H1 (cell line): ENCODE measurements around the gene GALNT6. TPM values are rescaled to one million over a fixed set of nuclear protein-coding genes. Genes with fewer than 3 reads are reported as not detected.

Experiments used
- CTCF ChIA-PET: fragments of 300-600 bp; sonication (Branson Sonifier 250); formaldehyde crosslinking; loops from one replicate; lab custom pipeline; 2021; ENCODE audit not compliant: partially characterized antibody; lab: Charles Lee
- POLR2A ChIA-PET: fragments of 300-600 bp; sonication (Branson Sonifier 250); formaldehyde crosslinking; loops from one replicate; lab custom pipeline; 2021; ENCODE audit warnings: inconsistent platforms; ENCODE audit not compliant: partially characterized antibody; lab: Charles Lee
- DNase-seq, 2 experiments: peaks; one replicate each; pipeline versions ENCODE4 v3.0.0 to v3.0.0-alpha.2; 2010 to 2022; ENCODE audit warnings: low spot score in 2 of 2, low read depth in 1 of 2, mixed read lengths in 1 of 2
- FAIRE-seq: peaks from 2 replicates; lab custom pipeline; 2011; peaks lifted over from hg19 to GRCh38; lab: Jason Lieb, UNC
- H2AFZ ChIP-seq: 2 replicates; pipeline ENCODE4 v1.8.1; 2012; ENCODE audit warnings: low read length, inconsistent platforms
- H2AK5ac ChIP-seq: 2 replicates; pipeline ENCODE4 v1.6.1; 2013; ENCODE audit warnings: low read depth, low read length
- H2BK120ac ChIP-seq: replicated peaks from 2 replicates; pipeline ENCODE3; 2013; ENCODE audit warnings: low read depth, low read length, inconsistent platforms
- H2BK12ac ChIP-seq: 2 replicates; pipeline ENCODE4 v1.6.1; 2013; ENCODE audit warnings: low read depth, low read length
- H2BK15ac ChIP-seq: 2 replicates; pipeline ENCODE4 v1.6.1; 2013; ENCODE audit warnings: low read length
- H2BK20ac ChIP-seq: 2 replicates; pipeline ENCODE4 v1.6.1; 2013; ENCODE audit warnings: low read length
- H2BK5ac ChIP-seq: 2 replicates; pipeline ENCODE4 v1.6.1; 2013; ENCODE audit warnings: low read depth, low read length
- H3K14ac ChIP-seq: 2 replicates; pipeline ENCODE4 v1.6.1; 2013; ENCODE audit warnings: inconsistent platforms; ENCODE audit not compliant: insufficient read length
- H3K18ac ChIP-seq: 2 replicates; pipeline ENCODE4 v1.6.1; 2013; ENCODE audit warnings: low read length; ENCODE audit errors: extremely low read depth
- H3K23ac ChIP-seq: 2 replicates; pipeline ENCODE4 v1.6.1; 2013; ENCODE audit warnings: inconsistent platforms; ENCODE audit not compliant: insufficient read length
- H3K23me2 ChIP-seq: 2 replicates; pipeline ENCODE4 v1.6.1; 2013; ENCODE audit warnings: low read depth, low read length
- H3K27ac ChIP-seq: 2 replicates; pipeline ENCODE4 v1.6.1; 2011; ENCODE audit warnings: low read depth, low read length, inconsistent platforms
- H3K27me3 ChIP-seq, 4 experiments: replicated peaks in 1 of 4; 1 replicate in 1 of 4; 2 replicates in 3 of 4; pipeline versions ENCODE4 v1.6.1 to v1.8.1; 2011 to 2013; ENCODE audit warnings: low read length in 3 of 4, mild to moderate bottlenecking in 3 of 4, inconsistent platforms in 2 of 4, mixed read lengths in 2 of 4, moderate library complexity in 1 of 4; ENCODE audit not compliant: control insufficient read depth in 3 of 4, insufficient read depth in 3 of 4; ENCODE audit errors: extremely low read depth in 1 of 4
- H3K36me3 ChIP-seq, 4 experiments: 2 replicates each; pipeline versions ENCODE4 v1.6.1 to v1.8.1; 2011 to 2013; ENCODE audit warnings: mild to moderate bottlenecking in 4 of 4, low read length in 3 of 4, moderate library complexity in 2 of 4, control low read depth in 1 of 4, inconsistent platforms in 1 of 4; ENCODE audit not compliant: insufficient read depth in 4 of 4, control insufficient read depth in 2 of 4
- H3K4ac ChIP-seq: replicated peaks from 2 replicates; pipeline ENCODE3; 2013; ENCODE audit warnings: low read length, low read depth, mixed read lengths, inconsistent platforms; ENCODE audit not compliant: insufficient read length
- H3K4me1 ChIP-seq, 4 experiments: replicated peaks in 1 of 4; 1 replicate in 1 of 4; 2 replicates in 3 of 4; pipeline versions ENCODE4 v1.6.1 to v1.8.1; 2011 to 2013; ENCODE audit warnings: low read length in 3 of 4, inconsistent platforms in 2 of 4, mixed read lengths in 1 of 4; ENCODE audit not compliant: insufficient read depth in 4 of 4, control insufficient read depth in 3 of 4
- H3K4me2 ChIP-seq, 2 experiments: 2 replicates each; pipeline versions ENCODE4 v1.6.1 to v1.8.1; 2011 to 2013; ENCODE audit warnings: low read depth in 2 of 2, low read length in 2 of 2, control low read depth in 1 of 2, inconsistent platforms in 1 of 2, mild to moderate bottlenecking in 1 of 2; ENCODE audit not compliant: insufficient read depth in 1 of 2
- H3K4me3 ChIP-seq, 4 experiments: fragments of 200-600, 300-600 bp in 1 of 4; sonication (generic), shearing (Covaris generic), sonication (Bioruptor Twin) in 1 of 4; 2 replicates each; pipeline versions ENCODE4 v1.5.1 to v1.8.1; 2011 to 2016; ENCODE audit warnings: low read length in 4 of 4, low read depth in 3 of 4, control low read depth in 2 of 4, inconsistent platforms in 2 of 4, mild to moderate bottlenecking in 2 of 4, mixed read lengths in 1 of 4, moderate library complexity in 1 of 4; ENCODE audit not compliant: insufficient read depth in 2 of 4; ENCODE audit errors: extremely low read depth in 1 of 4
- H3K56ac ChIP-seq: replicated peaks from 2 replicates; pipeline ENCODE3; 2013; ENCODE audit warnings: low read depth, mild to moderate bottlenecking, mixed read lengths, low read length, inconsistent platforms; ENCODE audit not compliant: insufficient read length
- H3K79me1 ChIP-seq: 2 replicates; pipeline ENCODE4 v1.6.1; 2013; ENCODE audit warnings: low read depth, low read length, control low read depth
- H3K79me2 ChIP-seq, 2 experiments: 2 replicates each; pipeline versions ENCODE4 v1.6.1 to v1.8.1; 2012 to 2013; ENCODE audit warnings: low read length in 2 of 2, mild to moderate bottlenecking in 2 of 2, inconsistent platforms in 1 of 2; ENCODE audit not compliant: insufficient read depth in 2 of 2, control insufficient read depth in 1 of 2
- H3K9ac ChIP-seq, 4 experiments: replicated peaks in 1 of 4; 1 replicate in 1 of 4; 2 replicates in 3 of 4; pipeline versions ENCODE4 v1.6.1 to v1.8.1; 2011 to 2013; ENCODE audit warnings: low read depth in 3 of 4, low read length in 3 of 4, control low read depth in 2 of 4, mild to moderate bottlenecking in 2 of 4, moderate library complexity in 2 of 4, inconsistent platforms in 1 of 4; ENCODE audit errors: extremely low read depth in 1 of 4
- H3K9me3 ChIP-seq, 2 experiments: 2 replicates each; pipeline versions ENCODE4 v1.6.1 to v1.8.1; 2012 to 2013; ENCODE audit warnings: mild to moderate bottlenecking in 2 of 2, moderate library complexity in 2 of 2, control low read depth in 1 of 2, inconsistent platforms in 1 of 2, low read depth in 1 of 2, low read length in 1 of 2, mixed read lengths in 1 of 2; ENCODE audit not compliant: insufficient read depth in 2 of 2
- H4K20me1 ChIP-seq, 2 experiments: replicated peaks in 1 of 2; 2 replicates each; pipeline versions ENCODE3 to v1.8.1; 2011 to 2013; ENCODE audit warnings: inconsistent platforms in 2 of 2, low read length in 2 of 2, mild to moderate bottlenecking in 1 of 2; ENCODE audit not compliant: insufficient read depth in 2 of 2, control insufficient read depth in 1 of 2
- H4K5ac ChIP-seq: 2 replicates; pipeline ENCODE4 v1.6.1; 2013; ENCODE audit warnings: low read length, low read depth, mixed read lengths, inconsistent platforms; ENCODE audit not compliant: insufficient read length
- H4K8ac ChIP-seq: 2 replicates; pipeline ENCODE4 v1.8.0; 2013; ENCODE audit warnings: mild to moderate bottlenecking, moderate library complexity, low read length, inconsistent platforms; ENCODE audit not compliant: insufficient read depth; ENCODE audit errors: extremely low read depth
- H4K91ac ChIP-seq: replicated peaks from 2 replicates; pipeline ENCODE3; 2013; ENCODE audit warnings: low read length, mixed read lengths, inconsistent platforms; ENCODE audit not compliant: insufficient read length
- BRCA1 ChIP-seq: IDR thresholded peaks from 2 replicates; pipeline ENCODE4 v1.6.1; 2012; ENCODE audit warnings: low read depth, low read length, improper control_type of control experiment
- EGR1 ChIP-seq: IDR thresholded peaks from 2 replicates; pipeline ENCODE4 v1.6.1; 2011; ENCODE audit warnings: low read depth, low read length, borderline replicate concordance
- GTF2F1 ChIP-seq: IDR thresholded peaks from 2 replicates; pipeline ENCODE4 v1.6.1; 2012; ENCODE audit warnings: low read depth, low read length, improper control_type of control experiment, borderline replicate concordance
- KDM5A ChIP-seq: fragments of 200-600 bp; IDR thresholded peaks from 2 replicates; pipeline ENCODE4 v1.7.1; 2012; ENCODE audit warnings: mild to moderate bottlenecking, low read length, inconsistent platforms, mixed read lengths
- RBBP5 ChIP-seq: IDR thresholded peaks from 2 replicates; pipeline ENCODE4 v1.7.1; 2012; ENCODE audit warnings: low read depth, mild to moderate bottlenecking, inconsistent platforms, low read length, moderate library complexity, borderline replicate concordance
- RFX5 ChIP-seq: IDR thresholded peaks from 2 replicates; pipeline ENCODE4 v1.6.1; 2011; ENCODE audit warnings: low read depth, low read length, improper control_type of control experiment, borderline replicate concordance
- SP4 ChIP-seq: IDR thresholded peaks from 2 replicates; pipeline ENCODE4 v1.6.1; 2012; ENCODE audit warnings: low read length, inconsistent platforms
- TAF7 ChIP-seq: optimal IDR thresholded peaks from 2 replicates; pipeline ENCODE3; 2011; ENCODE audit warnings: low read depth, mild to moderate bottlenecking, inconsistent platforms, low read length, moderate library complexity, borderline replicate concordance
- TCF12 ChIP-seq: IDR thresholded peaks from 2 replicates; pipeline ENCODE4 v1.6.1; 2011; ENCODE audit warnings: low read depth, mild to moderate bottlenecking, low read length
- USF2 ChIP-seq: IDR thresholded peaks from 2 replicates; pipeline ENCODE4 v1.6.1; 2011; ENCODE audit warnings: low read length, improper control_type of control experiment
- YY1 ChIP-seq: IDR thresholded peaks from 2 replicates; pipeline ENCODE4 v1.6.1; 2011; ENCODE audit warnings: low read depth, mild to moderate bottlenecking, low read length
- ZNF274 ChIP-seq: IDR thresholded peaks from 2 replicates; pipeline ENCODE4 v1.7.0; 2012; ENCODE audit warnings: low read length, borderline replicate concordance; ENCODE audit errors: extremely low read depth
- WGBS, 2 experiments: shearing (Covaris generic) in 1 of 2; methylation state at CpG; one replicate each; pipeline versions ENCODE4 v1.1.6 to v1.1.7; 2013 to 2015; ENCODE audit warnings: low lambda C conversion rate in 2 of 2, mixed read lengths in 2 of 2, inconsistent platforms in 1 of 2, low coverage in 1 of 2, missing lambda C conversion rate in 1 of 2; ENCODE audit not compliant: insufficient replicate concordance in 2 of 2, insufficient coverage in 1 of 2, insufficient read length in 1 of 2; ENCODE audit errors: extremely low coverage in 1 of 2, missing lambda C conversion rate in 1 of 2; 5-methylcytosine and 5-hydroxymethylcytosine counted together
- polyA plus RNA-seq, 7 experiments: library from polyadenylated mRNA; depleted of rRNA in 3 of 7; stranded (reverse) in 5 of 7; unstranded in 2 of 7; fragments of >200 nt in 5 of 7; fragments of 200-250 nt in 2 of 7; gene quantifications; 1 replicate in 5 of 7; 2 replicates in 1 of 7; 4 replicates in 1 of 7; pipeline versions ENCODE4 v1.2.1 to v1.2.3, GENCODE V29; 2011 to 2013; ENCODE audit warnings: missing spikeins in 2 of 7, mixed read lengths in 2 of 7
- total RNA-seq: library from RNA; stranded (reverse); fragmentation: NEBNext Ultra II Directional; extraction: Animal tissue kit (Norgen Biotek cat#: 25700); gene quantifications from 2 replicates; pipeline ENCODE4 v1.2.1, GENCODE V29; 2021

The GALNT6 gene
- total and polyA plus RNA-seq, 2 of the 8 experiments (the other 6 are each of a cell fraction or from before 2014, with no cell fraction given): 5.8 to 10.7 TPM

GRCh38 chr12:51359851-51360250 is 31.4 kb downstream of the GALNT6 start:
- Histone ChIP-seq H3K79me2 (no peaks in the 10 kb centered on the region), H2BK120ac (no peak overlapping the region), H3K23me2 (no peaks in the 10 kb centered on the region), H3K9ac (no peak overlapping the region), H2BK15ac (no peak overlapping the region), H2AFZ (no peak overlapping the region), H4K91ac (no peak overlapping the region), H3K4ac (no peak overlapping the region), H3K9me3 (no peaks in the 10 kb centered on the region), H3K23ac (no peak overlapping the region), H2AK5ac (no peak overlapping the region), H3K79me1 (no peaks in the 10 kb centered on the region), H3K18ac (no peak overlapping the region), H3K4me1 (no peaks in the 10 kb centered on the region; a peak in 1 of 7 replicates), H3K4me2 (no peak overlapping the region), H3K4me3 (no peak overlapping the region; a peak in 1 of 8 replicates), H3K56ac (no peak overlapping the region), H3K27me3 (no peaks in the 10 kb centered on the region), H3K14ac (no peak overlapping the region), H4K20me1 (no peaks in the 10 kb centered on the region), H3K36me3 (peaks cover 0 to 17% (median 3%) of the 10 kb centered on the region in 4 experiments; a peak in 4 of 8 replicates), H4K5ac (no peak overlapping the region), H3K27ac (no peak overlapping the region), H2BK5ac (no peak overlapping the region), H4K8ac (no peak overlapping the region), H2BK12ac (no peak overlapping the region), H2BK20ac (no peak overlapping the region)
- TF ChIP-seq GTF2F1 (no peak), TCF12 (no peak), YY1 (no peak), RBBP5 (no peak), TAF7 (no peak), SP4 (no peak), KDM5A (no peak), ZNF274 (no peak), BRCA1 (no peak), RFX5 (no peak), USF2 (no peak), EGR1 (no peak)
- POLR2A ChIA-PET: interaction anchor here (1.0 to 1.4 kb wide), 3 partner anchors 9 to 12 kb away, joined by 3 to 4 read pairs (median 4); no protein-coding TSS in a partner anchor
- CTCF ChIA-PET: interaction anchor here (1.1 to 4.4 kb wide), 4 partner anchors 9 to 91 kb away, joined by 3 to 44 read pairs (median 10); no protein-coding TSS in a partner anchor
- WGBS, 2 experiments: 89% methylated on average over 4 of the region's 4 CpGs; no CpG with 5 or more reads in 1 of the 2 experiments
- FAIRE-seq: no peak
- no peak for DNase-seq
